ENCODE results near the gene PRKN.

DNA sequence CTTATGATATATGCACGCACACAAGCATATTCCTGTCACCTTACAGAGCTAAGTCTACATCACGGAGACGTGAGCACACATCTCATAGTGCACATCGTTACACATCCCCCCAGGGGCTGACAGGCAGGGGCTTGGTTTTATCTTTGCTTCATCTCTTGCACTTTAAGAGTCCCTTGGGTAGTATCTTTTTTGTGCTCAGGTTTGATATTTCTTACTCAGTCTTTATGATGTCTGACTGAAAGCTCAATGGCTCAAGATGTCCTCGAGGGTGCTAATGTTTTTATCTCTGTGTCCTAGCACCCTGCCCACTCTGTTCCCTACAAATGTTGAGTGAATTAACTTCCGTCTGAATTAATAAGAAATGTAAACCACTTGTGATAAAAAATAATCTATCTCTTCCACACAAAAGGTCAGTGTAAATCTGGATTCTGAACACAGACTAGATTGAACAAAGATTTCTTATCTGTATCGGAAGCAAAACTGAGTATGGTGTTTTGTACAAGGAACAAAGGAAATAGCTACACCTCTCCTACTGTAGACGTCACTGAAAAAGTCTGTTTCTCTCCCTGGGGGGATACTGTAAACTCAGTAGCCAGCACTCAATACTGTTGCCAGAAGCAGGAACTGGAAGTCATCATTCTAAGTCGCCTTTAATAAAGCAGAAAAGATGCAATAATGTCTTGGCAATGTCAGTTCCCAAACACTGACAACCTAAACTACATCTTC, 195.1 kb downstream of the PRKN start:
- TF ChIP-seq CTCF (IDR thresholded peaks at IDR 0.05; ENCODE audit: low read depth, low read length) (no peak), POLR2A (IDR thresholded peaks at IDR 0.05; ENCODE audit: extremely low read depth, insufficient read length) (no peak)
